OCI-LY7 (cell line): ENCODE results near the gene OBSL1. TPM values are rescaled to one million over a fixed set of nuclear protein-coding genes. Genes with fewer than 3 reads are reported as not detected.

ENCODE experiments used
- BruUV-seq: library from RNA; stranded (reverse); fragments of 400-500 nt; replicated peaks from 2 replicates; lab custom pipeline; 2021; lab: Mats Ljungman, UMichigan
- CTCF ChIA-PET: fragments of 300-600 bp; sonication (Branson Sonifier 250); formaldehyde crosslinking; loops from one replicate; lab custom pipeline; 2022; ENCODE audit warnings: antibody characterized with exemption; ENCODE audit not compliant: unreplicated experiment; lab: Charles Lee
- POLR2A ChIA-PET: fragments of 300-600 bp; sonication (Branson Sonifier 250); formaldehyde crosslinking; loops from one replicate; lab custom pipeline; 2022; ENCODE audit warnings: antibody characterized with exemption; lab: Charles Lee
- DNase-seq: peaks from one replicate; pipeline ENCODE4 v3.0.0-alpha.2; 2015; ENCODE audit warnings: low spot score
- H2AFZ ChIP-seq: fragments of 200-600 bp; sonication (generic), shearing (Covaris generic); 2 replicates; pipeline ENCODE4 v1.6.1; 2014; ENCODE audit warnings: mild to moderate bottlenecking, antibody characterized with exemption, low read length, moderate library complexity
- H3K27ac ChIP-seq: fragments of 200-600 bp; sonication (generic); 2 replicates; pipeline ENCODE4 v1.5.1; 2014; ENCODE audit warnings: mixed run types, low read depth, mild to moderate bottlenecking, moderate library complexity, low read length, inconsistent platforms; ENCODE audit not compliant: poor library complexity, severe bottlenecking
- H3K36me3 ChIP-seq: fragments of 200-600 bp; sonication (generic); 2 replicates; pipeline ENCODE4 v1.6.1; 2014; ENCODE audit warnings: mild to moderate bottlenecking, antibody characterized with exemption, low read length, moderate library complexity, mixed read lengths; ENCODE audit not compliant: insufficient read depth
- H3K4me1 ChIP-seq: fragments of 200-600 bp; sonication (generic); 2 replicates; pipeline ENCODE4 v1.5.1; 2014; ENCODE audit warnings: mild to moderate bottlenecking, low read length; ENCODE audit not compliant: insufficient read depth, poor library complexity, severe bottlenecking
- H3K4me2 ChIP-seq: fragments of 200-600 bp; sonication (generic); 2 replicates; pipeline ENCODE4 v1.6.1; 2014; ENCODE audit warnings: mild to moderate bottlenecking, low read length
- H3K4me3 ChIP-seq: fragments of 200-600 bp; sonication (generic); 2 replicates; pipeline ENCODE4 v1.5.1; 2014; ENCODE audit warnings: mild to moderate bottlenecking, low read depth, low read length; ENCODE audit not compliant: poor library complexity, severe bottlenecking
- H3K79me2 ChIP-seq: fragments of 200-600 bp; sonication (generic); 2 replicates; pipeline ENCODE4 v1.6.1; 2016; ENCODE audit warnings: low read depth, mild to moderate bottlenecking, low read length, moderate library complexity, mixed read lengths; ENCODE audit not compliant: insufficient read depth
- H3K9me2 ChIP-seq: fragments of 200-600 bp; sonication (generic); 2 replicates; pipeline ENCODE4 v1.6.1; 2016; ENCODE audit warnings: mild to moderate bottlenecking, low read length, mixed read lengths; ENCODE audit not compliant: insufficient read depth
- H3K9me3 ChIP-seq: fragments of 200-600 bp; sonication (generic); 2 replicates; pipeline ENCODE4 v1.6.1; 2014; ENCODE audit warnings: mild to moderate bottlenecking, mixed run types, low read length, mixed read lengths
- H4K20me1 ChIP-seq: fragments of 200-600 bp; sonication (generic); 2 replicates; pipeline ENCODE4 v1.6.1; 2014; ENCODE audit warnings: mild to moderate bottlenecking, antibody characterized with exemption, low read length, moderate library complexity, mixed read lengths; ENCODE audit not compliant: insufficient read depth
- CTCF ChIP-seq: fragments of 200-600 bp; sonication (generic); conservative IDR thresholded peaks from 2 replicates; pipeline ENCODE4 v1.5.1; 2014; ENCODE audit warnings: mild to moderate bottlenecking, antibody characterized with exemption, low read length, moderate library complexity, mixed read lengths
- EZH2phosphoT487 ChIP-seq: fragments of 200-600 bp; sonication (generic); IDR thresholded peaks from 2 replicates; pipeline ENCODE4 v1.6.1; 2018; ENCODE audit warnings: low read depth, borderline replicate concordance, mild to moderate bottlenecking, mixed run types, antibody characterized with exemption, low read length, moderate library complexity, mixed read lengths
- intact Hi-C: fragments of 100-400 bp; cut with micrococcal nuclease; formaldehyde crosslinking; loops from one replicate; pipeline ENCODE4 v1.10.0; 2022; ENCODE audit not compliant: unreplicated experiment
- total RNA-seq, 2 experiments: library from RNA; depleted of rRNA in 1 of 2; stranded (reverse); fragments of >200 nt in 1 of 2; shearing (Covaris generic) in 1 of 2; gene quantifications; 2 replicates each; pipeline ENCODE4 v1.2.3, GENCODE V29; 2014 to 2022

OBSL1 gene
- total RNA-seq, 2 experiments from 2014 or later, result 0.25 TPM; not detected in 1

- intact Hi-C loops, result no loop called here
- Histone ChIP-seq H3K36me3 (peaks cover 17% of the 10 kb centered on the region; the same call in 1 of the 2 replicates), H3K27ac (no peak overlapping the region), H3K4me2 (no peak overlapping the region), H3K9me2 (no peaks in the 10 kb centered on the region), H3K9me3 (no peaks in the 10 kb centered on the region), H3K4me3 (no peak overlapping the region), H2AFZ (no peak overlapping the region), H3K79me2 (no peaks in the 10 kb centered on the region), H4K20me1 (no peaks in the 10 kb centered on the region), H3K4me1 (peaks cover 6% of the 10 kb centered on the region)
- no peak for DNase-seq
- TF ChIP-seq CTCF (no peak), EZH2phosphoT487 (no peak)
- POLR2A ChIA-PET, result no interaction called here
- no TSS peak for BruUV-seq
- CTCF ChIA-PET, result no interaction called here
Measured at GRCh38 chr2:219611866-219612576, 40.7 kb upstream of the OBSL1 start.

GRCh38 chr2:219611306-219611705, 40.0 kb upstream of the OBSL1 start:
- Histone ChIP-seq H3K79me2 (no peaks in the 10 kb centered on the region), H3K9me3 (no peaks in the 10 kb centered on the region), H4K20me1 (no peaks in the 10 kb centered on the region), H3K4me2 (no peak overlapping the region), H2AFZ (no peak overlapping the region), H3K4me1 (peaks cover 6% of the 10 kb centered on the region), H3K4me3 (no peak overlapping the region), H3K36me3 (peaks cover 24% of the 10 kb centered on the region; the same call in 1 of the 2 replicates), H3K9me2 (no peaks in the 10 kb centered on the region), H3K27ac (no peak overlapping the region)
- POLR2A ChIA-PET, result interaction anchor here (1.1 kb wide), 1 partner anchor 14 kb away, joined by 3 read pairs; the partner anchor contains the start of gene STK11IP
- intact Hi-C loops, result no loop called here
- CTCF ChIA-PET, result interaction anchor here (0.7 kb wide), 1 partner anchor 10 kb away, joined by 3 read pairs; no protein-coding TSS in a partner anchor
- BruUV-seq, result no TSS peak
- TF ChIP-seq EZH2phosphoT487 (no peak), CTCF (no peak)
- no peak for DNase-seq

DNA sequence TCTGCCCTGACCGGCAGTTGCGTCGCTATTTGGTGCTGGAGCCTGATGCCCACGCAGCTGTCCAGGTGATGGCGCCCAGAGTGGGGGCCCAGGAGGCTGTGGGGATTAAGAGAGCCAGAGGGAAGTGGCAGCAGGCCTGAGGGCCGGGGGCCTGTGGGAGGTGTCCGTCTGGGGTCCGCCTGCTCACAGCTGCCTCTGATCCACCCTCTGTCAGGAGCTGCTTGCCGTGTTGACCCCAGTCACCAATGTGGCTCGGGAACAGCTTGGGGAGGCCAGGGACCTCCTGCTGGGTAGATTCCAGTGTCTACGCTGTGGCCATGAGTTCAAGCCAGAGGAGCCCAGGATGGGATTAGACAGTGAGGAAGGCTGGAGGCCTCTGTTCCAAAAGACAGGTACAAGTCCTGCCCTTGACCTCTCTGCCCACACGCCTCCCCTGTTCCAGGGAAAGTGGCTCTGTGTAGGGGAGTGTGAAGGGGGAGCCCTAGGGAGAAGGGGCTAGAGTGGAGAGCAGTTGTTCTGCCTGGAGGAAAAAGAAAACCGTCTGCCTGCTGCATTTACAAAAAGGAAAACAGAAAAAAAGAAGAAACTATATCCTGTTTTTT, 37.9 kb upstream of the OBSL1 start:
- no peaks in the 10 kb centered on the region for H3K9me3 ChIP-seq
- H3K4me2 ChIP-seq, result no peak overlapping the region
- H3K79me2 ChIP-seq, result no peaks in the 10 kb centered on the region
- H3K36me3 ChIP-seq, result peaks cover 23% of the 10 kb centered on the region; the same call in 1 of the 2 replicates
- no peak overlapping the region for H3K4me3 ChIP-seq
- POLR2A ChIA-PET, result no interaction called here
- no peak overlapping the region for H2AFZ ChIP-seq
- CTCF ChIA-PET, result no interaction called here
- BruUV-seq, result no TSS peak
- no peak overlapping the region for H3K27ac ChIP-seq
- H4K20me1 ChIP-seq, result no peaks in the 10 kb centered on the region
- H3K4me1 ChIP-seq, result peaks cover 6% of the 10 kb centered on the region
- no peak for DNase-seq
- TF ChIP-seq CTCF (no peak), EZH2phosphoT487 (no peak)
- H3K9me2 ChIP-seq, result no peaks in the 10 kb centered on the region
- intact Hi-C loops, result no loop called here
